ENCODE data around the gene LPAR2.
A peak's percentile ranks its signal among the peaks of the same experiment; 100 is the strongest.
"Not testable (repeated sequence)": the region's sequence is repeated elsewhere in the genome, so short reads cannot be mapped to it uniquely, and the experiment has no call there.

The LPAR2 gene

GRCh38 chr19:19627621-19628500, at the start of gene LPAR2:
Gene LPAR2, minus strand, starts transcription at chr19:19628220. Its CDS starts 945 bp downstream, at chr19:19627275.
- DNase-seq (ENCODE audit: low spot score): no peak

- no peak for DNase-seq (ENCODE audit: low spot score)
Measured at GRCh38 chr19:19677579-19677978, 49.6 kb upstream of the LPAR2 start.

- DNase-seq (ENCODE audit: low spot score): no peak
Measured at GRCh38 chr19:19674315-19674714, 46.3 kb upstream of the LPAR2 start.

- no peak for DNase-seq (ENCODE audit: low spot score)
Measured at GRCh38 chr19:19672816-19673215, 44.8 kb upstream of the LPAR2 start.

GRCh38 chr19:19670070-19670551, 42.1 kb upstream of the LPAR2 start:
- no peak for DNase-seq (ENCODE audit: low spot score)

- peak; percentile 86 for DNase-seq (ENCODE audit: low spot score)
Measured at GRCh38 chr19:19668230-19669012, 40.4 kb upstream of the LPAR2 start, which contains the start of gene ZNF101. Gene ZNF101, plus strand, starts transcription at chr19:19668839. Its CDS starts 125 bp downstream, at chr19:19668964.

GRCh38 chr19:19665420-19665948, 37.5 kb upstream of the LPAR2 start:
- DNase-seq (ENCODE audit: low spot score): not testable (repeated sequence)

- DNase-seq (ENCODE audit: low spot score): peak; percentile 92
Measured at GRCh38 chr19:19663256-19664120, 35.5 kb upstream of the LPAR2 start, which contains the start of gene ATP13A1. Gene ATP13A1, minus strand, starts transcription at chr19:19663676. Its CDS starts 10 bp downstream, at chr19:19663666.

GRCh38 chr19:19662871-19663255, 34.8 kb upstream of the LPAR2 start:
- no peak for DNase-seq (ENCODE audit: low spot score)

- no peak for DNase-seq (ENCODE audit: low spot score)
Measured at GRCh38 chr19:19662344-19662743, 34.3 kb upstream of the LPAR2 start.

GRCh38 chr19:19661675-19662251, 33.7 kb upstream of the LPAR2 start:
- DNase-seq (ENCODE audit: low spot score): no peak

GRCh38 chr19:19661141-19661674, 33.2 kb upstream of the LPAR2 start:
- no peak for DNase-seq (ENCODE audit: low spot score)

GRCh38 chr19:19659646-19660245, 31.7 kb upstream of the LPAR2 start:
- DNase-seq (ENCODE audit: low spot score): no peak

GRCh38 chr19:19657397-19657783, 29.4 kb upstream of the LPAR2 start:
- no peak for DNase-seq (ENCODE audit: low spot score)

- no peak for DNase-seq (ENCODE audit: low spot score)
Measured at GRCh38 chr19:19656451-19657396, 28.7 kb upstream of the LPAR2 start.

GRCh38 chr19:19655641-19656343, 27.8 kb upstream of the LPAR2 start:
- no peak for DNase-seq (ENCODE audit: low spot score)

- no peak for DNase-seq (ENCODE audit: low spot score)
Measured at GRCh38 chr19:19655051-19655594, 27.1 kb upstream of the LPAR2 start.

GRCh38 chr19:19654441-19654840, 26.4 kb upstream of the LPAR2 start:
- DNase-seq (ENCODE audit: low spot score): no peak

Data from hematopoietic multipotent progenitor cell treated with erythropoietin and hydrocortisone succinate and interleukin-3 and kit ligand, for 17 days (in vitro differentiated cells).